NOMO-1 treated with dmso at 0.1 percent for 144 hours (cell line): ENCODE data around the gene TMEM87A.
A peak's percentile ranks its signal among the peaks of the same experiment; 100 is the strongest.
"Not testable (repeated sequence)": the region's sequence is repeated elsewhere in the genome, so short reads cannot be mapped to it uniquely, and the experiment has no call there.

Experiments used
- DNase-seq: peaks from one replicate; lab custom pipeline; 2025; ENCODE audit not compliant: unreplicated experiment; lab: John Stamatoyannopoulos, UW

The TMEM87A gene

DNA sequence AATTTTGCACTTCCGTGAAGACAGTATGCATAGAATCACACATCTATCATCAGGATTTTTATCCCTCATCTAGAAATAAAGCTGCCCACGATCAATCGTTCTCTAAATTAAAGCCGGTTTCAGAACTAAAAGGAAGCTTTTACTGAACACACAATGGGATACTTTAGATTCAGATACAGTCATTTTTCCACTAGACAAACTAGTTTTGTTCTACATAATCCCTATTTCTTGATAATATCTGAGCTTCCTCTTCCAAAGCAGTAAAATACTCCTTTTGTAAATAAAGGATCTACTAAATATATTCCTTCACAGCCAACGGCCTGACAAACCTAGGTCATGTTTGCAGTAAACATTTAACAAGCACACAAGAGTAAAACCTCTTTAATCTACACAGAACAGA is 2.2 kb downstream of the TMEM87A start:
- no peak for DNase-seq

DNA sequence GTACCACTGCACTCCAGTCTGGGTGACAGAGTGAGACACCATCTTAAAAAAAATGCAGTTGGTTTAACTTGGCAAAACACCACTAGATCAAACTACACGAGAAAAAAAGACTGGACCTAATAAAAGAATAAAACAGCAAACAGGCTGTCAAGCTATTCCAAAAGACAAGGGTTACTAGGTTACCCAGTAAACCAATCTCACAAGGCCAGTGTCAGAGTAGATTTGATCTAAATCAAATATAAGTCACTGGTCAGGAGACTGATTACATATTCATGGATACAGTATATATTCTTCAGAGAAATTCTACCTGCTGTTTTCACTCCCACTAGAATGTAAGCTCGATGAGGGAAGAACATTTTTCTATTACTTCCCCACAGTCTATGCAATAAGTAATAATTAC is 2.7 kb downstream of the TMEM87A start:
- DNase-seq: no peak

DNA sequence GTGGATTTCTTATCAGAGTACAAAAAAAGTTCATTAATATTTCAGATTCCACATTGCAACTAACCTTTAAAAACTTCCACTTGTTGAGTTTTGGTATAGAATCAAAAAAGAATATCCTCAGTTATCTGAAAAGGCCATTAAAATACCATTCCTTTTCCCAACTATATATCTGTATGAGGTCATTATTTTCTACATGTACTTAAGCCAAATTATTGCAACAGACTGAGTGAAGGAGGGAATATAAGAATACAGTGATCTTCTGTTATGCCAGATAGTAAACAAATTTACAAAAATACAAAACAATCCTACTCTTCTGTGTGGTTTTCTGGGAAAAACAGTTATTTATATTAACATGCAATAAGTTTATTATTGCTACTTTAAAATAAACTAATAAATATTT is 5.9 kb downstream of the TMEM87A start:
- no peak for DNase-seq

DNA sequence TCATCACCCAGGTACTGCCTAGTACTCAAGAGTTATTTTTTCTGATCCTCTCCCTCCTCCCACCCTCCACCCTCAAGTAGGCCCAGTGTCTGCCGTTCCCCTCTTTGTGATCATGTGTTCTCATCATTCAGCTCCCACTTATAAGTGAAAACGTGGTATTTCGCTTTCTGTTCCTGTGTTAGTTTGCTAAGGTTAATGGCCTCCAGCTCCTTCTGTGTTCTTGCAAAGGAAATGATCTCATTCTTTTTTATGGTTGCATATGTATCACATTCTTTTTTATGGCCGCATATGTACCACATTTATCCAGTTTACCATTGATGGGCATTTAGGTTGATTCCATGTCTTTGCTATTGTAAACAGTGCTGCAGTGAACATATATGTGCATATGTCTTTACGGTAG is 8.4 kb downstream of the TMEM87A start:
- no peak for DNase-seq

DNA sequence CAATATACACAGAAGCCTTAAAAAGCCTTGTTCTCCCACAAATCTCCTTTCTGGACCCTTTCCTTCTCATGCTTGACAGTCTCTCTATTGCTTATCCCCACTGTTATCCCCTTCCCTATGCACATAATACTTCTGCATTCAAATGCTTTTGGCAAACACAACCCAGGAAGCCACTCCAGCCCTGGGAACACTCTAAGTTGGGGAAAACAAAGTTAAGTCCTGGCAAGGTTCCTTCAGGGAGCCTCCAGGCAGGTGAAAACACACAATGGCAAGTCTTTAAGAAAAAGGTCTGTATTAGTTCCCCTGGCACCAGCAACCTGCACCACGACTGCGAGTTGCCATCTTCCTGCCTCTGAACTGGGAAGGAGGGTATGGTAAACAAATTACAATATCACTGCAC is 19.9 kb downstream of the TMEM87A start:
- no peak for DNase-seq

DNA sequence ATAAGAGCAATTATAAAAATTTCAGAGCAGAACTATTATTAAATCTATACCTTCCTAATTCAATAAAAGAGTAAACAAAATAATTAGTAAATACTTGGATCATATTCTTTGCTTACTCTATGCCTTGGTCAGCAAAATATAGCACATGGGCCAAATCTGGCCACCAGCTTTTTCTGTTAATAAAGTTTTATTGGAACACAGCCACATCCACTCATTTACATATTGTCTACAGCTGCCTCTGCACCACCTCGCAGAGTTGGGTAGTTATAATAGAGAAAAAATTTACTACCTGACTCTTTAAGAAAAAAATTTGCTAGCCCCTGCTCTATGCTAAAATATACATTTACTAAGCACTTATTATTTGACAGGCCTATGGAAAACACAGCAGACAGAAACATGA is 32.4 kb downstream of the TMEM87A start:
- no peak for DNase-seq

DNA sequence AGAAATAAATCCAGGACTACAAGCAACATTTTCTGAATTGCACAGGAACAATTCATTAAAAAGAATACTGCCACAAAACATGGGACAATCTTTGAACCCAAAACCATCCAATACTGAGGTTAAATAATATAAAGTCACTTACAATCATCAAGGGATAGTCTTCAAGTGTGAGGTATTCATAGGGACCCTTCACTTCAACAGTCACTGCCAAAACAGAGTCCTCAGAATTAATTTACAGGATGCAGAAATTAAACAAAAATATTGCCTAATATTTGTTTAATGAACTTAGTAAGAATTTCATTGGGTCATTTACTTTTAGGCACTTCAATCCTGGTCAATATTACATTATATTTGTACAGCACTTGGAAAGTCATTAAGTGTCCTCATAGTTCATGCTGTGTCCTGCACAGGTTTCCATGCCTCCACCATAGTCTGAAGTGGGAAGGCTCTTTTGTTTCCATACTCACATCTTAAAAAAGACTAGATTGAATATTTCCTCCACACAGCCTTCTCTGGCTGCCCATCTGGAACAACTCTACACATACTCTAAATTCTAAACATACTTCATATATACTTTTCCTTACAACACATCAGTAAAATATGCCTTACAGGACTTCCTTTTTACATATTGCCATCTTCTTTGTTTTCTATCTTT is 33.6 kb downstream of the TMEM87A start:
- no peak for DNase-seq

DNA sequence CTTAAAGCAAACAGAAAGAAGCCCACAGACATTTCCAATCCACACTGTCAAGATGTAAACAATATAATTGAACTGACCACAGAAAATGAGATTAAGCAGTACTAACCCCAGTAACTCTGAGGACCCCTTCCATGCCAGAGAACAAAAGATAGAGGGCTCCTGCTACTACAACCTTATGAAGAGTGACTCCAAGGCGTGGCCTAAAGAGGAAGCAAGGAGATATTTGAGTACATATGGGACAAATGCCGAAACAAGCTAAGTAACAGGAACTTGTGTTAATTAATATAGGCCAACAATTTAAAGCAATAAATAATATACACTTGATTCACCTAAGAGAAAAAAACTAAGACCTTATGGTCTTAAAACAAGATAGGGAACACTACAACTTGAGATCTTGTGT is 40.1 kb downstream of the TMEM87A start:
- no peak for DNase-seq

DNA sequence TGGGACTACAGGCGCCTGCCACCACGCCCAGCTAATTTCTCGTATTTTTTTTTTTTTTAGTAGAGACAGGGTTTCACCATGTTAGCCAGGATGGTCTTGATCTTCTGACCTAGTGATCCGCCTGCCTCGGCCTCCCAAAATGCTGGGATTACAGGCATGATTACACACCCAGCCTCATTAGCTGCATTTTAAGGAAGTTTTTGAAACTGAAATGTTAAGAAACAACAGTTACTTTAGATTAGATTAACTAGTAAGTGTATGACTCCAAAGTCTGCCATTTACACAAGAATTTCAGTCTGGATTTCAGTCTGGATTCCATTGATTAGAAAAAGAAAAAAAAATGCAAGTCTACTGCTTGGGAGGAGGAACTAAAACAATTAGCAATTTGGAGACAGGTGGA is 40.6 kb downstream of the TMEM87A start:
- DNase-seq: no peak

DNA sequence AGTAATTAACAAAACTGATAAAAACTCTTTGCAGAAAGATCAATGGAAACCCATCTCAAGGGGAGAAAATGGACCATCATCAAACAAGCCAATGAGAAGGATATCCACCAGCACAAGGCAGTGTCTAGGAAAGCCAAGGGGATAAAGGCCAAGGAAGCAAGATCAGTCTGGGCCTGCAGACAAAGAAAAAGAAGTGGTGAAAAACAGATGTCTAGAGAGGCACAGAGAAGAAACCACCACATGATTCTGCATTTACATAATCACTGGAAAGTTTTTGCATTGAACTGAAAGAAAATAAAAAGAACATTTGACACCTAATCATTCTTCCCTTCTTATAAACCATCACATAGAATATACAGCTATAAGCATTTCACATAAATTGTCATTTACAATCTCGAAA is 42.1 kb downstream of the TMEM87A start:
- DNase-seq: no peak

DNA sequence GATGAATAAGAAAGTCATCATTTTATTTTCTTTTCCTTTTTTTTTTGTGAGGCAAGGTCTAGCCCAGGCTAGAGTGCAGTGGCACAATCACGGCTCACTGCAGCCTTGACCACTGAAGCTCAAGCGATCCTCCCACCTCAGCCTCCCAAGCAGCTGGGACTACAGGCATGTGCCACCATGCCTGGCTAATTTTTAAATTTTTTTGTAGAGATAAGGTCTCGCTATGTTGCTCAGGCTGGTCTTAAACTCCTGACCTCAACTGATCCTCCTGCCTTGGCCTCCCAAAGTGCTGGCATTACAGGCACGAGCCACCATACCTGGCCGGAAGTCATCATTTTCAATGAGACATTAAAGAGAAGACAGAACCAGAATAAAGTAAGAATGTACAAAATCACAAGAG is 44.3 kb downstream of the TMEM87A start:
- not testable (repeated sequence) for DNase-seq

DNA sequence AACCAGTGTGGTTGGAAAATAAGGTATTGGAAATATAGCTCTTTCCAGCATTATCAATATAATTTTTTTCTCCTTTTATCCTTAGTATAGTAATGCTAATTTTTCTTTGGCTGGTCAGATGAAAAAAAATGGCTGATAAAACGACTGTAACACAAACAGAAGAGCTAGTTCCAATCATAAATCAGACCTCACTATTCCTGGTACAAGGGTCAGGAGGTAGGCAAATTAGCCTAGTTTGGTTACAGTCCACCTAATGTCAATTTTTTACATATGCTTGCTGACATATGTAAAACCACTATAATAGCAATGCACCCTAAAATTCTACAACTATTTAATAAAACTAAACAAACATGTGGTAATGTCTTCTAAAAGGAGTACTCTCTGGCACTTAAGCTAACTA is 45.2 kb downstream of the TMEM87A start:
- no peak for DNase-seq

DNA sequence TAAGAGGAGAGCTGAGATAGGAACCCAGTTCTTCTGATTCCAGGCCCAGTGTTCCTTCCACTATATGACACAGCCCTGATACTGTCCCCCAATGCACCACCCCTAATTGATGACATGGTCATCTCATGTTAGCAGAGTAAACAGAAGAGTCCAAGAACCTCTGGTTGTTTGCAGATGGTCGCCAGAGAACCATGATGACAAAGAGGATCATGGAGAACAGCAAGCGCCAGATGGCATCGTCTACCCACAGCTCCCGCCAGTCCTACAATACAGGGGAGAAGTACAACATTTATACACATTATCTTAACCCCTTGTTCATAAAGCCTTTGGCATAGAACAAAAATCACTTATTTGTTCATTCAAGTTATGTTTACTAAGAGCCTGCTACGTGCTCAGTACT is 46.6 kb downstream of the TMEM87A start:
- no peak for DNase-seq

DNA sequence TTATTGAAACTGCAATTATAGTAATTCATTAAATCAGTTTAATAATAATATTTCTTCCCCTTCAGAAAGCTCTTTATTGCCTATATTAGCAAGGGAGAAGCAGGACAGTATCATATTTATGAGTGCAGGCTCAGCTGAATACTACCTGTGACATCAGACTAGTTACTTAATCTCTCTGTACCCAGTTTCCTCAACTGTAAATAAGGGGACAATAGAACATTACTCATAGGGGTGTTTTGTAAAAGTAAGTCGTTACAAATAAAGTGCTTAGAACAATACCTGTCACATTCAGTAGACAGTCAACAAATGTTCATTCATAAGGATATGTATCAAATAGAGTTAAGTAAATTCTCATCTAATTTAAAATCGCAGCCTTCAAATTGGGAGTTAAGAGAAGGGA is 53.0 kb downstream of the TMEM87A start:
- DNase-seq: no peak

DNA sequence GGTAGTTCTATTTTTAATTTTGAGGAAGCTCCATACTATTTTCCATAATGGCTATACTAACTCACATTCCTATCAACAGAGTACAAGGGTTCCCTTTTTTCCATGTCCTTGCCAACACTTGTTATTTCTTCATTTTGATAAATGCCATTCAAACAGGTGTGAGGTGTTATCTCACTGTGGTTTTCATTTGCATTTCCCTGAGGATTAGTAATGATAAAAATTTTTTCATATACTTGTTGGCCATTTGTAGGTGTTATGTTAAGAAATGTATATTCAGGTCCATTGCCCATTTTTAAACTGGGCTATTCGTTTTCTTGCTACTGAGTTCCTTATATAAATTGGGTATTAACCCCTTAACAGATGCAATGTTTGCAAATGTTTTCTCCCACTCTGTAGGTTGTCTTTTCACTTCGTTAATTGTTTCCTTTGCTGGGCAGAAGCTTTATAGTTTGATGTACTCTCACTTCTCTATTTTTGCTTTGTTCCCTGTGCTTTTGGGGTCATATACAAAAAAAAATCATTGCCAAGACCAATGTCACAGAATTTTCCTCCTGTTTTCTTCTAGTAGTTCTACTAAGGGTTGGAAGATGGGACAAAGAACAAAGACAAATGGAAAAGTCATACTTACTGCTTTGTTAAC is 54.2 kb downstream of the TMEM87A start:
- DNase-seq: peak; percentile 15

DNA sequence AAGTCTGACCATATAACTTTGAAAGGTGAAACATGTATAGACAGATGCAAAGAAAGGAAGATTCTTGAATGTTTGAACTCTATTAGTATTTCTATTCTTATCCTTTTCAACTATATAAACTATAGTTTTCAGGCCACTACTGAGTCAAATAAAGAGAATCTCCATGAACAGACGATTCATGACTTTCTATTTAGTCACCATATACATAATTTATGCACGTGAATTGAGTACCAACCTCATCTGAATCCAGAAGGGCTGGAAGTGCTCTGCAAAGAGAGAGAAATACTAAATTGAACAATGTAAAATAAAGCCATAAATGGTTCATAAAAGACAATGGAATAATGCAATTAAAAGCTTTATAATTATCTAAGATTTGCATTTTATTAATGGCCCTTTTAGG is 55.7 kb downstream of the TMEM87A start:
- DNase-seq: no peak

DNA sequence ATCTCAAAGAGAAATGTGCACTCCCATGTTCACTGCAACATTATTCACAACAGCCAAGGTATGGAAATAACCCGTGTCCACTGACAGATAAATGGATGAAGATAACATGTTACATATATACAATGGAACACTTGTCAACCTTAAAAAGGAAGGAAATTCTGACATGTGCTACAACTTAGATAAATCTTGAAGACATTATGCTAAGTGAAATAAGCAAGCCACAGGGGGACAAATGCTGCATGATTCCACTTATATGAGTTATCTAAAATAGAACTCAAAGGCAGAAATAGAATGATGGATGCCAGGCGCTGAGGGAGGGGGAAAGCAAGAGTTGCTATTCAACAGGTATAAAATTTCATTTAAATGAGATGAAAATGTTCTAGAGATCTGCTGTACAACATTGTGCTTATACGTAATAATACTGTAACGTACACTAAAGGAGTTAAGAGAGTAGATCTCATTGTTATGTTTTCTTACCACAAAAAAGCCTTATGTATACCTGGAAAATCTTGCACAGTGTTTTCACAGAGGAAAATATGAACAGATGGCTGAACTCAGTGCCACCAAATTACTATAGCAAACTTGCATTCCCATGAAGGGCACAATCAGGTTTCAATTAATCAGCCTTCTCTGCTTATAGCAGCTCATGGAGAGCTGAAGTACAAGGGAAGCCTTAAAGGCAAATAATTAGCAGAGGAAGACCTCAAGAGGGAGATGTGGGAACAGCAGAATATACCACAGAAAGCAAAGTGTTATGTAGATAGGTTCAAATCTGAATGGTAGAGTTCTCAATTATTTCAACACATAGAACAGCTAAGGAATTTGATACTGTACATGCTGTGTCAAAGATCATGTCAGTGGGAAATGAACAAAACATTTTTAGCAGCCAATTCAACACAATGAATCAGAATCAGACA is 57.1 kb downstream of the TMEM87A start:
- no peak for DNase-seq

DNA sequence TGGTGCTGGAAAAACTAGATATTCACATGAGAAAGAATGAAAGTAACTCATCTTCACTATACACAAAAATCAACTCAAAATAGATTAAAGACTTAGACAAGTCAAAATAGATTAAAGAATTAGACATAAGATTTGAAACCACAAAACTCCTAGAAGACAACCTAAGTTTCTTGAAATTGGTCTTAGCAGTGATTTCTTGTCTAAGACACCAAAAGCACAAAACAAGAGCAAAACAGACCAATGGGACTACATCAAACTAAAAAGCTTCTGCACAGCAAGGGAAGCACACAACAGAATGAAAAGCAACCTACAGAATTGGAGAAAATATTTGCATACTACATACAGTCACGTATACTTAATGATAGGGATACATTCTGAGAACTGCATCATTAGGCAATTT is 58.6 kb downstream of the TMEM87A start:
- DNase-seq: no peak

DNA sequence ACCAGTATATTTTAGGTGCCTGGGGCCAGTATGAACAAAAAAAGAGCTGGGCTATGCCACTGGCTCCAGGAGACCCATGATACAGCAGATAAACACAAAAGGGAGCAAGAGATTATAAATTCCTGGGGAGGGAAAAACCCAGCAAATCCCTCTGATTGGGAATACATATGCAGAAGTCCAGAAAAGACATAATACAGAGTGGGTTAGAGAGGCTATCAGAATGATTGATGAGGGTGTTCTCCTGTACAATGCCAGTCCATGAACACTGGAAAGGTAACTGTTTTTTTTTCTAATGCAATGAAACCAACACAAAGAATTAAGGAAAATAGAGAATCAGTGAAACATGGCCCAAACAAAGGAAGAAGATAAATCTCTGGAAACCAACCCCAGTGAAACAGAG is 59.7 kb downstream of the TMEM87A start:
- DNase-seq: no peak

DNA sequence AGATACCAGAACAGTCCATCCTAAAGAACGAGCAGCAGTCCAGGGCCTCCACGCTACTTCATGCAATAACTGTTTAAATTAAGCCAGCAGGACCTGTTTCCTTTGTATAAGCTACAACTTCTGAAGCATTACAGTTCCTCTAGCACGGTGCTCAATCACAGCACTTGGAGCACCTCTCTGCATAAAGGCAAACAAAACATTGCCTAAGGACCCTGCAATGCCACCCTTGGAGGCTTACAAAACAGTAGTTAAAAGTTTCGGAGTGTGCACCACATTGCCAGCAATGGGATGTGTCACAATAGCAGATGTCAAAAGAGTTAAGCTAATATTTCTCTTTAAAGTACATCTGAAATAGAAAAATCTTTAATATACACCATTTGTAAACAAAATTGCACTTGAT is 62.5 kb downstream of the TMEM87A start:
- DNase-seq: no peak

DNA sequence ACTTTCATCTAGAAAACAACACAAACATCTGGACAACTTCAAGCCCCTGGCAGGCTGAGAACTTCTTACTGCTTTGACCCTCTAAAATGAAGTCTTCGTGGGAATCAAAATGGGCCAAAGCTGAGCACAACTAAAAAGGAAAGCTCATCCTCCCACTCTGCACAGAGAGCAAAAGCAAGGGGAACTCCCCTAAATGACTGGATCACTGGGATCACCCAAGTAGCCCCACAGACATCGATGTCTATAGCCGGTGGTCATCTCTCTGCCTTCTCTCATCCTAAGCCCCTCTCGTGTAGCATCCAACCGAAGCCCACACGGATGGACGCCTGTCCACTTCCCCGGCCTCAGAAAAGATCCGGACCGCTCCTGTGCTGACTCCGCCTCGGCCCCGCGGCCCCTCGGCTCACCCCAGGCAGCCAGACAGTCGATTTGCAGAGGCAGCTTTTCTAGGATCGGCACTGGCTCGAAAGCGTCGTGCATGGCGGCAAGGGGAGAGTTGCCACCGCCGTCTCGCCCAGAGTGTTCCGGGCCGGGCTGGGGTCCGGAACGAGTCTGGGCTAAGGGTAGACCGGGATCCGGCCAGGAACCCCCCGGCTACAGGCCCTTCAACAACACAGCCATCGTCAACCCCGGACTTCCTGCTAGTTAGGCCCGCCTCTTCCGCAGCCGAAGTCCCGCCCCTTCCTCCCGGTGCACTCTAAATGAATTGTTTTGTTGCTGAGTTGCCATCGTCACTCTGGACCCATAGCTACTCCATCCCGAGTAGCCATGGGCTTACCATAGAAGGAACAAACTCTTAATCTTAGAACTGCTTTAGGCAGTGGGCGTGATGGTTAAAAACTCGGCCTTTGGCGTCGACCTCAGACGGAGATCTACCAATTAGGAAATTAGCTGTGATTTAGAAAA is 65.3 kb downstream of the TMEM87A start, which contains the start of gene VPS39:
Gene VPS39, minus strand, starts transcription at position 631 of the 906 bp plus-strand sequence. Its CDS starts 151 bp downstream, at position 480.
- DNase-seq: peak; percentile 83
